ENCODE results near the gene SLC35A3. TPM values are rescaled to one million over a fixed set of nuclear protein-coding genes. Genes with fewer than 3 reads are reported as not detected.

The SLC35A3 gene
- total RNA-seq, 1 donor from 2014 or later: 12.9 TPM

DNA sequence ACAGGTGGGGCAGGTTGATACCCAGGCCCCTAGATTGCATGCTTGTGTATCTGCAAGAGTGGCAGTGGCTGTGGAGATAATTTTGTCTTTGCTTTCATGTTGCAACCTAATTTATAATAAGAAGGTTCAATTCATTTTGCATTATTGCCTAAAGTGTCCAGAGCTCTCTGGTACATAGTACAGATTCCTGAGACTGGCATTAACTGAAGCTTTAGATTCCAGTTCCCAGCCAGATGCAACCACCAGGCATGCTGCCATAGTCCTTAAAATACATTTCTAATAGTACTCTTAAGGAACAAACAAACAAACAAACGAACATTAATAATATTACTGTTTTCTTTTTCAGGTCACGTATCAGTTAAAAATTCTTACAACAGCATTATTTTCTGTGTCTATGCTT lies 36.9 kb downstream of the SLC35A3 start:
- TF ChIP-seq CTCF (conservative IDR thresholded peaks at IDR 0.05; ENCODE audit: low read depth, low read length): no peak
- H3K4me3 ChIP-seq (ENCODE audit: low read depth, low read length): no peak overlapping the region
- DNase-seq (ENCODE audit: low read depth): no peak

GRCh38 chr1:100009458-100009857 lies 39.7 kb downstream of the SLC35A3 start:
- DNase-seq (ENCODE audit: low read depth): peak; percentile 36
- TF ChIP-seq CTCF (conservative IDR thresholded peaks at IDR 0.05; ENCODE audit: low read depth, low read length): no peak
- no peak overlapping the region for H3K4me3 ChIP-seq (ENCODE audit: low read depth, low read length)

DNA sequence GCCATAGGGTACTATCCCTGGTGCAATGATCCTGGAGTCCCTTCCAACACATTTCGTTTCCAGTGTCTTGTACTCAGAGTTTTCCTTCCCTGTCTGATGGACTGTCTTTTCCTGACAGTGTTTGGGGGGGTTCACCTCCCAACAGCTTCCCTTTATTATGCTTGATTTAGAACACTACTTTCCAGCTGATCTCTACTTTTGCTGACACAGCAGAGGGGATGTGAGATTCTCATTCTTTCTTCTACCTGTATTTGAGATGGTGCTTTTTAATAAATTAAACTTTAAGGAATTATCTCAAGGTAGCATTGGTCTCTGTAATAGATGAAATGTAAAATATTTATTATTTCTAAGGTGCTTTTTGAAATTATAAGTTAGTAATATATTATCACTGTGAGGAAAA lies 41.0 kb downstream of the SLC35A3 start:
- TF ChIP-seq CTCF (conservative IDR thresholded peaks at IDR 0.05; ENCODE audit: low read depth, low read length): no peak
- DNase-seq (ENCODE audit: low read depth): no peak
- no peak overlapping the region for H3K4me3 ChIP-seq (ENCODE audit: low read depth, low read length)

DNA sequence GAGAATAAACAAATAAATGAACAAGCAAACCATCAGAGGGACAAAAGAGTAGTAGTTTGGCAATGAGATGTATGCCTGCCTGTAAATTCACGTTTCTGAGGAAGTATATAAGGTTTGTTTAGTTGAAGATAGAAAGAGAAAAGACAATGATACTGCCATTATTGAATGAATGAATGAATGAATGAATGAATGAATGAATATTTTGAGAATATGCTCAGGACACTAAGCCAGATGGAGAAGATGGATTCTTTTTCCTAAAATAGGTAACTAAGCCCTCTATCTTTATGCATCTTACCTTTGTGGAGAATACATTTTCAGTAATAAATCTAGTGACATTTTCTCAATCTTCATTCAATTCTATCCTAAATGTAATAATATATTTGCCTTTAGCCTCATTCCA lies 49.4 kb downstream of the SLC35A3 start:
- DNase-seq (ENCODE audit: low read depth): no peak
- H3K4me3 ChIP-seq (ENCODE audit: low read depth, low read length): no peak overlapping the region
- no peak for TF ChIP-seq CTCF (conservative IDR thresholded peaks at IDR 0.05; ENCODE audit: low read depth, low read length)

GRCh38 chr1:100023482-100023881 lies 53.7 kb downstream of the SLC35A3 start:
- no peak for DNase-seq (ENCODE audit: low read depth)
- no peak for TF ChIP-seq CTCF (conservative IDR thresholded peaks at IDR 0.05; ENCODE audit: low read depth, low read length)
- no peak overlapping the region for H3K4me3 ChIP-seq (ENCODE audit: low read depth, low read length)

DNA sequence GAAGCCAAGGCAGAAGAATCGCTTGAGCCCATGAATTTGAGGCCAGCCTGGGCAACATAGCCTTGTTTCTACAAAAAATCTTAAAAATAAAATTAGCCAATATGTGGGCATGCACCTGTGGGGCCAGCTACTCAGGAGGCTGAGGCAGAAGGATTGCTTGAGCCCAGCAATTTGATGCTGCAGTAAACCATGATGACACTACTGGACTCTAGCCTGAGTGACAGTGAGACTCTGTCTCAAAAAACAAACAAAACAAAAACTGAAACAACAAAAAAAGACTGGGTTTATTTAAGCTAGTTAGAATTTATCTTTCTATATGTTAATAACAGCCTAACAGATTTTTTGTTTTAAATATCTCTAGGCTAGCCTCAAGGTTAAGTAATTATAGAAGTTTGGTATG lies 57.4 kb downstream of the SLC35A3 start:
- no peak overlapping the region for H3K4me3 ChIP-seq (ENCODE audit: low read depth, low read length)
- no peak for TF ChIP-seq CTCF (conservative IDR thresholded peaks at IDR 0.05; ENCODE audit: low read depth, low read length)
- no peak for DNase-seq (ENCODE audit: low read depth)

DNA sequence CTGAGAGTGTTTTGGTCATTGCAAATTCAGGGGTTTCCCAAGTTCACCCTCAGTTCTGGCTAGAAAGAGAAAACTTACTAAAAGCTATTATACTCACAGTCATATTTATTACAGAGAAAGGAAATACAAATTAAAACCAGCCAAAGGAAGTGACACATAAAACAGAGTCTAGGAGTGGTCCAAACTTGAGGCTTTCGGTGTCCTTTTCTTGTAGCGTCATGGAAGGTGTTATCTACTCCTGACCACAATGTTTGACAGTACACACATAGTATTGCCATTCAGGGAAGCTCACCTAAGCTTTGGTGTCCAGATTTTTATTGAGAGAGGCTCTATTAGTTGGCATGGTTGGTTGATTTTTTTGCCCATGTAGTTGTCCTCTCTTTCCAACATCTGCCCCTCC lies 59.0 kb downstream of the SLC35A3 start:
- no peak for TF ChIP-seq CTCF (conservative IDR thresholded peaks at IDR 0.05; ENCODE audit: low read depth, low read length)
- no peak for DNase-seq (ENCODE audit: low read depth)
- no peak overlapping the region for H3K4me3 ChIP-seq (ENCODE audit: low read depth, low read length)

Measured in epithelial cell of proximal tubule (primary cell).